Measurements from ENCODE around the gene GRID1. TPM values are rescaled to one million over a fixed set of nuclear protein-coding genes. Genes with fewer than 3 reads are reported as not detected.

The GRID1 gene
- total RNA-seq, 1 experiment from 2014 or later = not detected

DNA sequence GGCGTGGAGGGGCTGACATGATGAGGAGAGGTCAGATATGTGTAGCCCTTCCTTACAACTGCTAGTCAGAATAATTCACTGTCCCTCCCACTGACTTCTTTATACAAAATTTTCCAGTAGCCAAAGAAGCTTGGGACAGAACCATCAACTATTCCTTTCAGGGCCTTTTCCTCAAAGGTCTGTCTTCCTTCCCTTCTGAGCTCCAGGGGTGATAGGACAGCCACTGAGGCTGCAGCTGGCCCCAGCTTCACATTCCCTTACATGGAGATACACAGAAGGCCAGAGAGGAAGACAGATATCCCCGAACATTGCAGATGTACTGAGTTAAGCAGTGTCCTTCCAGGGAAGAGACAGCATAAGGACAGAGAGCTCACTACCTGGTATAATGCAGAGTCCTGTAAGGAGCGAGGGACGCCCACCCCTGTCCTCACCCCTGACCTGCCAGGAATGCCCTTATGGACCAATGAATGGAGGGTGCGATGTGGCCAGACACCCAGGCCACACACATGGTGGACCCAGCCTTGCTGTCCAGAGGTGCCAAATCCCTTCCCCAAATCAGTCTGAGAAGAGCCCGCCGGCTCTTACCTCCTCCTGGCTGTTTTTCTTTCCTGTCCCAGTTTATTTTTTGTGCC lies 754.7 kb downstream of the GRID1 start:
- Histone ChIP-seq H3K4me2 (no peak overlapping the region), H3K9me2 (ENCODE audit: insufficient read depth) (no peaks in the 10 kb centered on the region), H3K4me3 (no peak overlapping the region), H3K79me2 (ENCODE audit: low read depth) (no peaks in the 10 kb centered on the region), H3K36me3 (ENCODE audit: low read depth) (no peaks in the 10 kb centered on the region), H3K27me3 (ENCODE audit: insufficient read depth, low read depth) (no peaks in the 10 kb centered on the region), H3K4me1 (replicated peaks; ENCODE audit: insufficient read depth) (no peaks in the 10 kb centered on the region), H3K9me3 (ENCODE audit: insufficient read depth, low read depth) (no peaks in the 10 kb centered on the region), H3F3A (ENCODE audit: insufficient read depth, low read depth) (no peaks in the 10 kb centered on the region), H3K27ac (no peak overlapping the region), H4K20me1 (ENCODE audit: insufficient read depth) (no peaks in the 10 kb centered on the region), H2AFZ (no peak overlapping the region)
- TF ChIP-seq, protein P1, sequence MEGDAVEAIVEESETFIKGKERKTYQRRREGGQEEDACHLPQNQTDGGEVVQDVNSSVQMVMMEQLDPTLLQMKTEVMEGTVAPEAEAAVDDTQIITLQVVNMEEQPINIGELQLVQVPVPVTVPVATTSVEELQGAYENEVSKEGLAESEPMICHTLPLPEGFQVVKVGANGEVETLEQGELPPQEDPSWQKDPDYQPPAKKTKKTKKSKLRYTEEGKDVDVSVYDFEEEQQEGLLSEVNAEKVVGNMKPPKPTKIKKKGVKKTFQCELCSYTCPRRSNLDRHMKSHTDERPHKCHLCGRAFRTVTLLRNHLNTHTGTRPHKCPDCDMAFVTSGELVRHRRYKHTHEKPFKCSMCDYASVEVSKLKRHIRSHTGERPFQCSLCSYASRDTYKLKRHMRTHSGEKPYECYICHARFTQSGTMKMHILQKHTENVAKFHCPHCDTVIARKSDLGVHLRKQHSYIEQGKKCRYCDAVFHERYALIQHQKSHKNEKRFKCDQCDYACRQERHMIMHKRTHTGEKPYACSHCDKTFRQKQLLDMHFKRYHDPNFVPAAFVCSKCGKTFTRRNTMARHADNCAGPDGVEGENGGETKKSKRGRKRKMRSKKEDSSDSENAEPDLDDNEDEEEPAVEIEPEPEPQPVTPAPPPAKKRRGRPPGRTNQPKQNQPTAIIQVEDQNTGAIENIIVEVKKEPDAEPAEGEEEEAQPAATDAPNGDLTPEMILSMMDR (conservative IDR thresholded peaks at IDR 0.05) = no peak
- TF ChIP-seq EZH2 (IDR thresholded peaks at IDR 0.05; ENCODE audit: low read depth) = no peak
- no peak for DNase-seq
- intact Hi-C loops (cut with micrococcal nuclease; ENCODE audit: unreplicated experiment) = no loop called here
- ChIA-PET POLR2A (ENCODE audit: unreplicated experiment) (no interaction called here), CTCF (no interaction called here)
- BruUV-seq (replicated peaks) = no TSS peak

DNA sequence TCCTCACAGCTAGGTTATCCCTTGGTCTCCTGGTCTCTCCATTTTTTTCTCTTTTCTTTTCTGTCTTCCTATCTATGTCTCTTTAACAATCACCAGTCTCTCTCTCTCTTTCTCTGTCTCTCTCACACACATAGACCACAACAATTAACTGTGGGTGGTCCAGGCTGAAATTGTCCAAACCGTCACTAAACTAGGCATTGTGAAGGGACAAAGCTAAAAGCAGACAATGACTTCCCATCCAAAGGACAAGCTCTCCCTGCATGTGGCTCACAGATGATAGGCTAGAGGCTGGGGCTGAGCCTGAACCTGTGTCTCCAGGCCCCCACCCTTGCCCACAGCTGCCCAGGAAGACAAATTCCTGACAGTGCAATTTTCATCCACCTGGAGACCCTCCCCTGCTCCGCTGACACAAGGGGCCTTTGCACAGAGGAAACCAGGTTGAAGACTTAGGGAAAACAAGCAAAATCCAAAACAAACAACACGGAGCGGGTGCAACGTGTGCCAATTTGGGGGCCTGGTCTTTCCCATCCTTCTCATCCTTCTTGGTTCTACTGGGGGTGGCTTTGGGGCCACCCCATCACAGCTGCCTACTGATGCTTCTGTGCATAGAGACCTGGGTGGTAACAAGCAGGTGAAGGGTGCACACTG lies 755.4 kb downstream of the GRID1 start:
- ChIA-PET CTCF (no interaction called here), POLR2A (ENCODE audit: unreplicated experiment) (no interaction called here)
- Histone ChIP-seq H3K9me3 (ENCODE audit: insufficient read depth, low read depth) (no peaks in the 10 kb centered on the region), H3F3A (ENCODE audit: insufficient read depth, low read depth) (no peaks in the 10 kb centered on the region), H3K4me2 (no peak overlapping the region), H3K27ac (no peak overlapping the region), H3K4me3 (no peak overlapping the region), H3K36me3 (ENCODE audit: low read depth) (no peaks in the 10 kb centered on the region), H2AFZ (no peak overlapping the region), H4K20me1 (ENCODE audit: insufficient read depth) (no peaks in the 10 kb centered on the region), H3K79me2 (ENCODE audit: low read depth) (no peaks in the 10 kb centered on the region), H3K9me2 (ENCODE audit: insufficient read depth) (no peaks in the 10 kb centered on the region), H3K27me3 (ENCODE audit: insufficient read depth, low read depth) (no peaks in the 10 kb centered on the region), H3K4me1 (replicated peaks; ENCODE audit: insufficient read depth) (no peaks in the 10 kb centered on the region)
- TF ChIP-seq, protein P1 (conservative IDR thresholded peaks at IDR 0.05) = no peak
- no peak for TF ChIP-seq EZH2 (IDR thresholded peaks at IDR 0.05; ENCODE audit: low read depth)
- intact Hi-C loops (cut with micrococcal nuclease; ENCODE audit: unreplicated experiment) = no loop called here
- BruUV-seq (replicated peaks) = no TSS peak
- DNase-seq = no peak

DNA sequence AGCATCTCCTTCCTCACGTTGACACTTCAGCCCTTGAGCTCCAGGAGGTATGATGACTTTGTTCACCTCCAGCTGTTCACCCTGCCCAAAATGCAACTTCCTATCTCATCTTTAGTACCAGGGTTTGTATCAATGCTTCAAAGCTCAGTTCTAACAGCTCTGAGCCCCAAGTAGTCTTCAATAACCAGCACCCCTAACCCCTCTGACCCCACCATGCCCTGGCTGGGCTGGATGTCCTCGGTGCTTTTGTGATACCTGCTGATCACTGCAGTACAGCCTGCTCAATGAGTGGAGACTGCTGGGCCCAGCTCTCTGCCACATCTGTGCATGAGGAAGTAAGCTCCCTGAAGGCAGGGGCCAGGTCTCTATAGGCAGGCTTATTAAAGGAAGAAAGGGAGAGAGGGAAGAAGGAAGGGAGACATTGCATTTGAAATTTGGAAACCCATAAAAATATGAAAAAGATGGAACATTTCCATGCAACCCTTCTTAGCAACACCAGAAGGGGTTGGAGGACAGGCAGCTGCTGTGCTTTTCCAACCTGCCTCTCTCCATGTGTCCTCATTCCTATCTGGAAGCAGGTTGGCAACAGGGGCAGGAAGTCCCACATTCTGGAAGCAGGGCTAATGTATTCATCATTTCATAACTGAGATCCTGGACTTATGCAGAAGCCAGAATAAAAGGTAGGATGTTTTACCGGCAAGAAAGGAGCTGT lies 756.1 kb downstream of the GRID1 start:
- no peaks in the 10 kb centered on the region for H3K27me3 ChIP-seq (ENCODE audit: insufficient read depth, low read depth)
- H3F3A ChIP-seq (ENCODE audit: insufficient read depth, low read depth) = no peaks in the 10 kb centered on the region
- no peak overlapping the region for H3K4me2 ChIP-seq
- H3K9me3 ChIP-seq (ENCODE audit: insufficient read depth, low read depth) = no peaks in the 10 kb centered on the region
- TF ChIP-seq, protein P1 (conservative IDR thresholded peaks at IDR 0.05) = no peak
- no peak for TF ChIP-seq EZH2 (IDR thresholded peaks at IDR 0.05; ENCODE audit: low read depth)
- no peaks in the 10 kb centered on the region for H3K36me3 ChIP-seq (ENCODE audit: low read depth)
- no peak overlapping the region for H3K27ac ChIP-seq
- DNase-seq = no peak
- BruUV-seq (replicated peaks) = no TSS peak
- no peaks in the 10 kb centered on the region for H3K9me2 ChIP-seq (ENCODE audit: insufficient read depth)
- H3K4me3 ChIP-seq = no peak overlapping the region
- H4K20me1 ChIP-seq (ENCODE audit: insufficient read depth) = no peaks in the 10 kb centered on the region
- H3K79me2 ChIP-seq (ENCODE audit: low read depth) = no peaks in the 10 kb centered on the region
- POLR2A ChIA-PET (ENCODE audit: unreplicated experiment) = no interaction called here
- H3K4me1 ChIP-seq (replicated peaks; ENCODE audit: insufficient read depth) = no peaks in the 10 kb centered on the region
- H2AFZ ChIP-seq = no peak overlapping the region
- CTCF ChIA-PET = no interaction called here
- intact Hi-C loops (cut with micrococcal nuclease; ENCODE audit: unreplicated experiment) = no loop called here
